Endothelial cell of umbilical vein (primary cell): ENCODE measurements around the gene GRXCR2. TPM values are rescaled to one million over a fixed set of nuclear protein-coding genes. Genes with fewer than 3 reads are reported as not detected.

Source experiments
- BruUV-seq: library from RNA; stranded (reverse); fragments of 400-500 nt; replicated peaks from 2 replicates; lab custom pipeline; 2021; lab: Mats Ljungman, UMichigan
- CTCF ChIA-PET: fragments of 300-600, 350-600 bp; sonication (Branson Sonifier 250); formaldehyde crosslinking; loops from one replicate; lab custom pipeline; 2021; ENCODE audit warnings: antibody characterized with exemption, inconsistent platforms; lab: Charles Lee
- POLR2A ChIA-PET: fragments of 300-600, 350-600 bp; sonication (Branson Sonifier 250); formaldehyde crosslinking; loops from one replicate; lab custom pipeline; 2021; ENCODE audit warnings: antibody characterized with exemption, inconsistent platforms; lab: Charles Lee
- DNase-seq: peaks from one replicate; pipeline ENCODE4 v3.0.0-alpha.2; 2011; ENCODE audit warnings: low read depth, low spot score
- FAIRE-seq: peaks from 2 replicates; lab custom pipeline; 2011; peaks lifted over from hg19 to GRCh38; lab: Jason Lieb, UNC
- H2AFZ ChIP-seq: 2 replicates; pipeline ENCODE4 v1.6.0; 2012; ENCODE audit warnings: low read depth, low read length, control low read depth, inconsistent platforms
- H3K27ac ChIP-seq: 2 replicates; pipeline ENCODE4 v1.5.1; 2011; ENCODE audit warnings: low read depth, mild to moderate bottlenecking, control low read depth, low read length, moderate library complexity; ENCODE audit not compliant: insufficient read depth
- H3K27me3 ChIP-seq, 2 experiments: 2 replicates each; pipeline versions ENCODE4 v1.6.0 to v1.6.1; 2011; ENCODE audit warnings: low read length in 2 of 2, mixed read lengths in 1 of 2; ENCODE audit not compliant: control insufficient read depth in 2 of 2, insufficient read depth in 2 of 2
- H3K36me3 ChIP-seq, 2 experiments: 2 replicates in 1 of 2; 3 replicates in 1 of 2; pipeline ENCODE4 v1.5.1; 2011; ENCODE audit warnings: low read length in 2 of 2, mild to moderate bottlenecking in 1 of 2, moderate library complexity in 1 of 2; ENCODE audit not compliant: control insufficient read depth in 2 of 2, insufficient read depth in 2 of 2; ENCODE audit errors: extremely low read depth in 1 of 2
- H3K4me1 ChIP-seq: 3 replicates; pipeline ENCODE4 v1.5.1; 2011; ENCODE audit warnings: mild to moderate bottlenecking, low read length; ENCODE audit not compliant: control insufficient read depth, insufficient read depth; ENCODE audit errors: extremely low read depth
- H3K4me2 ChIP-seq: 2 replicates; pipeline ENCODE4 v1.6.1; 2011; ENCODE audit warnings: low read length, control low read depth, mixed read lengths; ENCODE audit not compliant: insufficient read depth
- H3K4me3 ChIP-seq, 3 experiments: fragments of 200-600 bp in 1 of 3; sonication (generic), shearing (Covaris generic) in 1 of 3; replicated peaks in 1 of 3; 2 replicates each; pipeline ENCODE4 v1.5.1; 2011 to 2016; ENCODE audit warnings: control low read depth in 3 of 3, low read length in 3 of 3, mild to moderate bottlenecking in 2 of 3, inconsistent platforms in 1 of 3, low read depth in 1 of 3, moderate library complexity in 1 of 3; ENCODE audit not compliant: insufficient read depth in 1 of 3
- H3K79me2 ChIP-seq: 2 replicates; pipeline ENCODE4 v1.6.0; 2012; ENCODE audit warnings: low read length, inconsistent platforms; ENCODE audit not compliant: control insufficient read depth, insufficient read depth
- H3K9ac ChIP-seq: replicated peaks from 2 replicates; pipeline ENCODE3; 2011; ENCODE audit warnings: low read length, control low read depth; ENCODE audit not compliant: insufficient read depth; ENCODE audit errors: extremely low read depth
- H3K9me1 ChIP-seq: replicated peaks from 3 replicates; pipeline ENCODE4 v1.6.0; 2011; ENCODE audit warnings: mild to moderate bottlenecking, low read length; ENCODE audit not compliant: control insufficient read depth, insufficient read depth; ENCODE audit errors: extremely low read depth
- H3K9me3 ChIP-seq: replicated peaks from 2 replicates; pipeline ENCODE4 v1.5.1; 2012; ENCODE audit warnings: low read length, inconsistent platforms; ENCODE audit not compliant: control insufficient read depth, insufficient read depth
- H4K20me1 ChIP-seq: replicated peaks from 2 replicates; pipeline ENCODE3; 2011; ENCODE audit warnings: mild to moderate bottlenecking, low read length; ENCODE audit not compliant: control insufficient read depth, insufficient read depth; ENCODE audit errors: extremely low read depth
- CTCF ChIP-seq, 2 donors: IDR thresholded peaks; 1 replicate in 1 of 2; 2 replicates in 1 of 2; pipeline ENCODE4 v1.5.1; 2011; ENCODE audit warnings: low read length in 2 of 2, mild to moderate bottlenecking in 2 of 2, moderate library complexity in 2 of 2, control low read depth in 1 of 2, inconsistent platforms in 1 of 2, low read depth in 1 of 2; ENCODE audit not compliant: insufficient read depth in 1 of 2; ENCODE audit errors: extremely low read depth in 1 of 2
- EZH2 ChIP-seq: IDR thresholded peaks from 2 replicates; pipeline ENCODE4 v1.6.1; 2012; ENCODE audit warnings: borderline replicate concordance, low read depth, mild to moderate bottlenecking, moderate library complexity, low read length, inconsistent platforms; ENCODE audit not compliant: severe bottlenecking
- FOS ChIP-seq: IDR thresholded peaks from 2 replicates; pipeline ENCODE4 v1.6.1; 2011; ENCODE audit warnings: mild to moderate bottlenecking, low read length, moderate library complexity, borderline replicate concordance; ENCODE audit not compliant: insufficient read depth
- GATA2 ChIP-seq: IDR thresholded peaks from 2 replicates; pipeline ENCODE4 v1.7.0; 2011; ENCODE audit warnings: low read depth, mild to moderate bottlenecking, moderate library complexity, mixed read lengths, low read length; ENCODE audit not compliant: insufficient read length, insufficient read depth
- JUN ChIP-seq: IDR thresholded peaks from 2 replicates; pipeline ENCODE4 v1.6.1; 2011; ENCODE audit warnings: borderline replicate concordance, low read depth; ENCODE audit not compliant: insufficient read length, insufficient read depth
- MAX ChIP-seq: IDR thresholded peaks from 2 replicates; pipeline ENCODE4 v1.6.1; 2011; ENCODE audit not compliant: insufficient read depth, insufficient read length
- MYC ChIP-seq: IDR thresholded peaks from one replicate; pipeline ENCODE4 v1.6.1; 2011; ENCODE audit warnings: mild to moderate bottlenecking, low read depth, low read length
- POLR2A ChIP-seq: IDR thresholded peaks from 2 replicates; pipeline ENCODE4 v1.6.1; 2012; ENCODE audit warnings: low read depth, mild to moderate bottlenecking, control low read depth, low read length
- POLR2AphosphoS5 ChIP-seq: IDR thresholded peaks from 2 replicates; pipeline ENCODE4 v1.6.1; 2012; ENCODE audit warnings: low read depth, mild to moderate bottlenecking, control low read depth, low read length, moderate library complexity; ENCODE audit not compliant: insufficient read depth
- dilution Hi-C: fragments of 300-500 bp; cut with MboI; formaldehyde crosslinking; loops from one replicate; pipeline ENCODE4 v1.15.0; 2019; ENCODE audit warnings: low sequenced_read_pairs; ENCODE audit not compliant: extremely low pct_ligation_motif_present
- intact Hi-C: fragments of 100-400 bp; cut with micrococcal nuclease; formaldehyde crosslinking; loops from one replicate; pipeline ENCODE4 v1.10.0; 2022
- polyA plus RNA-seq, 4 experiments: library from polyadenylated mRNA; depleted of rRNA in 3 of 4; stranded (reverse) in 3 of 4; unstranded in 1 of 4; fragments of >200 nt; gene quantifications; 2 replicates each; pipeline versions ENCODE4 v1.2.1 to v1.2.3, GENCODE V29; 2011 to 2012; ENCODE audit warnings: missing spikeins in 1 of 4
- total RNA-seq: library from RNA; stranded (reverse); gene quantifications from 2 replicates; pipeline ENCODE4 v1.2.3, GENCODE V29; 2021

GRXCR2 gene
- total and polyA plus RNA-seq, 2 donors (not counting 3 experiments of a cell fraction or from before 2014, with no cell fraction given) = not detected

- no peaks in the 10 kb centered on the region for H3K9me1 ChIP-seq
- dilution Hi-C loops = no loop called here
These were observed 59.9 kb downstream of the GRXCR2 start for GRCh38 chr5:145812877-145813276.

More at GRCh38 chr5:145812877-145813276, 59.9 kb downstream of the GRXCR2 start:
- Histone ChIP-seq H3K27me3 (no peaks in the 10 kb centered on the region), H3K27ac (no peak overlapping the region), H2AFZ (no peak overlapping the region), H3K4me2 (no peak overlapping the region), H4K20me1 (no peaks in the 10 kb centered on the region), H3K36me3 (no peaks in the 10 kb centered on the region), H3K9me3 (no peaks in the 10 kb centered on the region), H3K9ac (no peak overlapping the region), H3K4me1 (no peaks in the 10 kb centered on the region), H3K4me3 (no peak overlapping the region), H3K79me2 (no peaks in the 10 kb centered on the region)
- FAIRE-seq (no peak), DNase-seq (no peak)
- CTCF ChIA-PET = interaction anchor here (0.5 to 3.2 kb wide), 36 partner anchors 8 to 1608 kb away, joined by 3 to 93 read pairs (median 6); partner anchors contain the start of gene PRELID2
- intact Hi-C loops = loop anchor here (1.0 kb wide), 3 partner anchors 112 to 132 kb away; no protein-coding TSS in a partner anchor
- BruUV-seq = no TSS peak
- POLR2A ChIA-PET = no interaction called here
- no peak for TF ChIP-seq GATA2
- TF ChIP-seq MAX = no peak
- TF ChIP-seq MYC = no peak
- TF ChIP-seq POLR2AphosphoS5 = no peak
- TF ChIP-seq JUN = no peak
- TF ChIP-seq EZH2 = no peak
- no peak for TF ChIP-seq FOS
- no peak for TF ChIP-seq CTCF (IDR thresholded peaks at IDR 0.05; ENCODE audit: extremely low read depth in 1 of 2, insufficient read depth in 1 of 2, low read depth in 1 of 2, low read length in 2 of 2)
- no peak for TF ChIP-seq POLR2A
